K562 (cell line): ENCODE data around the gene SPATA31D4. TPM values are rescaled to one million over a fixed set of nuclear protein-coding genes. Genes with fewer than 3 reads are reported as not detected.

Experiments
- ATAC-seq: fragments of 200-7000 bp; cut with Tn5 transposase; 3 replicates; pipeline ENCODE4 v1.9.1; 2020; ENCODE audit warnings: moderate library complexity
- BruUV-seq: library from RNA; stranded (reverse); fragments of 400-500 nt; replicated peaks from 2 replicates; lab custom pipeline; 2021; lab: Mats Ljungman, UMichigan
- CTCF ChIA-PET: fragments of 300-600 bp; formaldehyde crosslinking; extraction: SDS; loops from one replicate; lab custom pipeline; 2021; ENCODE audit warnings: low intra/inter-chr PET ratio; lab: Yijun Ruan, JAX
- POLR2A ChIA-PET: fragments of 300-600, 350-650 bp; sonication (Branson Sonifier 250); formaldehyde crosslinking; extraction: SDS; loops from one replicate; lab custom pipeline; 2021; ENCODE audit warnings: antibody characterized with exemption, inconsistent platforms; lab: Yijun Ruan, JAX
- DNase-seq, 4 experiments: peaks; one replicate each; pipeline versions ENCODE4 v3.0.0 to v3.0.0-alpha.2; 2011 to 2018; ENCODE audit warnings: low spot score in 3 of 4, mixed read lengths in 3 of 4; ENCODE audit errors: extremely low read depth in 1 of 4
- FAIRE-seq: peaks from 2 replicates; lab custom pipeline; 2011; peaks lifted over from hg19 to GRCh38; lab: Jason Lieb, UNC
- H2AFZ ChIP-seq: 2 replicates; pipeline ENCODE4 v1.6.0; 2011; ENCODE audit warnings: low read depth, low read length, control low read depth, inconsistent platforms
- H3K27ac ChIP-seq: fragments of 200-600 bp; 3 replicates; pipeline ENCODE4 v1.8.0; 2011; ENCODE audit warnings: low read depth, mild to moderate bottlenecking, control low read depth, inconsistent platforms, low read length, moderate library complexity, mixed read lengths; ENCODE audit errors: extremely low read depth
- H3K27me3 ChIP-seq, 2 experiments: fragments of 300-600 bp in 1 of 2; 2 replicates in 1 of 2; 3 replicates in 1 of 2; pipeline versions ENCODE4 v1.6.0 to v1.8.0; 2011; ENCODE audit warnings: inconsistent platforms in 2 of 2, low read length in 2 of 2, mild to moderate bottlenecking in 1 of 2, mixed read lengths in 1 of 2, moderate library complexity in 1 of 2; ENCODE audit not compliant: control insufficient read depth in 2 of 2, insufficient read depth in 2 of 2
- H3K36me3 ChIP-seq: fragments of 300-600 bp; 3 replicates; pipeline ENCODE4 v1.8.0; 2011; ENCODE audit warnings: mild to moderate bottlenecking, low read length, inconsistent platforms; ENCODE audit not compliant: control insufficient read depth, insufficient read depth
- H3K4me1 ChIP-seq, 2 experiments: fragments of 200-600 bp in 1 of 2; replicated peaks in 1 of 2; 2 replicates in 1 of 2; 3 replicates in 1 of 2; pipeline versions ENCODE4 v1.5.1 to v1.8.0; 2011; ENCODE audit warnings: inconsistent platforms in 2 of 2, low read length in 2 of 2, mild to moderate bottlenecking in 1 of 2, mixed read lengths in 1 of 2, moderate library complexity in 1 of 2; ENCODE audit not compliant: control insufficient read depth in 2 of 2, insufficient read depth in 2 of 2
- H3K4me2 ChIP-seq: 2 replicates; pipeline ENCODE4 v1.6.1; 2011; ENCODE audit warnings: low read length, control low read depth, inconsistent platforms, mixed read lengths; ENCODE audit not compliant: insufficient read depth
- H3K4me3 ChIP-seq: fragments of 200-600 bp; sonication (generic), shearing (Covaris generic); 2 replicates; pipeline ENCODE4 v1.5.1; 2016; ENCODE audit warnings: control low read depth, inconsistent platforms
- H3K79me2 ChIP-seq: fragments of 200-600 bp; 3 replicates; pipeline ENCODE4 v1.8.0; 2011; ENCODE audit warnings: low read length, inconsistent platforms; ENCODE audit not compliant: control insufficient read depth, insufficient read depth
- H3K9ac ChIP-seq, 2 experiments: 2 replicates each; pipeline versions ENCODE4 v1.6.0 to v1.6.1; 2011; ENCODE audit warnings: low read depth in 2 of 2, low read length in 2 of 2, control low read depth in 1 of 2, inconsistent platforms in 1 of 2, mild to moderate bottlenecking in 1 of 2, mixed read lengths in 1 of 2; ENCODE audit not compliant: insufficient read depth in 1 of 2
- H3K9me1 ChIP-seq: one replicate; pipeline ENCODE4 v1.6.0; 2011; ENCODE audit warnings: inconsistent platforms, mild to moderate bottlenecking, low read length, moderate library complexity; ENCODE audit not compliant: control insufficient read depth, insufficient read depth
- H3K9me3 ChIP-seq: replicated peaks from 2 replicates; pipeline ENCODE4 v1.5.1; 2011; ENCODE audit warnings: low read depth, low read length, inconsistent platforms; ENCODE audit not compliant: control insufficient read depth, insufficient read depth
- H4K20me1 ChIP-seq: replicated peaks from 2 replicates; pipeline ENCODE4 v1.6.1; 2011; ENCODE audit warnings: low read length, inconsistent platforms, mixed read lengths; ENCODE audit not compliant: control insufficient read depth, insufficient read depth
- ARNT ChIP-seq, 2 experiments: fragments of 450-650 bp; IDR thresholded peaks; 2 replicates each; pipeline ENCODE4 v1.6.1; 2016; ENCODE audit warnings: mild to moderate bottlenecking in 1 of 2
- E4F1 ChIP-seq: fragments of 250-450 bp; sonication (Bioruptor Pico); IDR thresholded peaks from 2 replicates; pipeline ENCODE4 v1.5.0; 2021; ENCODE audit warnings: mild to moderate bottlenecking, borderline replicate concordance
- FOXK2 ChIP-seq, 2 experiments: fragments of 450-650 bp; IDR thresholded peaks in 1 of 2; conservative IDR thresholded peaks in 1 of 2; 2 replicates each; pipeline ENCODE4 v1.6.1; 2016; ENCODE audit warnings: low read depth in 2 of 2, mild to moderate bottlenecking in 1 of 2
- NR4A1 ChIP-seq, 2 experiments: fragments of 250-450 bp in 1 of 2; fragments of 450-650 bp in 1 of 2; sonication (Bioruptor Pico) in 1 of 2; IDR thresholded peaks; 2 replicates each; pipeline versions ENCODE4 v1.4.0 to v1.6.1; 2016 to 2020; ENCODE audit warnings: mild to moderate bottlenecking in 2 of 2, missing compliant biosample characterization in 1 of 2, missing genetic modification characterization in 1 of 2, moderate library complexity in 1 of 2
- TEAD2 ChIP-seq: fragments of 450-650 bp; IDR thresholded peaks from 2 replicates; pipeline ENCODE4 v1.6.1; 2016; ENCODE audit warnings: missing genetic modification characterization, control low read depth, missing compliant biosample characterization
- THRAP3 ChIP-seq: fragments of 450-650 bp; IDR thresholded peaks from 2 replicates; pipeline ENCODE4 v1.6.1; 2016; ENCODE audit warnings: mild to moderate bottlenecking, inconsistent platforms, borderline replicate concordance
- ZBTB2 ChIP-seq: fragments of 450-650 bp; IDR thresholded peaks from 2 replicates; pipeline ENCODE4 v1.6.1; 2016; ENCODE audit warnings: antibody characterized with exemption
- ZNF408 ChIP-seq: fragments of 250-450 bp; sonication (Bioruptor Pico); IDR thresholded peaks from 2 replicates; pipeline ENCODE4 v1.4.0; 2020; ENCODE audit warnings: low read depth, mild to moderate bottlenecking, moderate library complexity
- ZNF695 ChIP-seq: fragments of 450-650 bp; formaldehyde crosslinking; IDR thresholded peaks from 2 replicates; pipeline ENCODE4 v1.4.0; 2020; ENCODE audit warnings: mild to moderate bottlenecking, moderate library complexity
- ZNF717 ChIP-seq: fragments of 250-450 bp; sonication (Bioruptor Pico); IDR thresholded peaks from 2 replicates; pipeline ENCODE4 v1.5.0; 2021
- WGBS: fragments of 100-300 bp; shearing (Covaris generic); methylation state at CpG from one replicate; pipeline ENCODE4 v1.1.6; 2016; ENCODE audit warnings: low coverage, mixed read lengths; ENCODE audit not compliant: insufficient coverage; ENCODE audit errors: missing lambda C conversion rate; 5-methylcytosine and 5-hydroxymethylcytosine counted together
- in situ Hi-C: fragments of 300-500 bp; cut with MboI; formaldehyde crosslinking; loops from 4 replicates; pipeline ENCODE4 v1.15.0; 2018; ENCODE audit warnings: inconsistent platforms, mixed read lengths
- intact Hi-C: fragments of 100-400 bp; cut with micrococcal nuclease; formaldehyde crosslinking; loops from 2 replicates; pipeline ENCODE4 v1.14.2; 2022
- polyA plus RNA-seq, 8 experiments: library from polyadenylated mRNA; depleted of rRNA in 4 of 8; stranded (reverse) in 5 of 8; unstranded in 3 of 8; fragments of >200 nt; fragmentation: Nextera tagmentation in 2 of 8; fragmentation: Illumina TruSeq in 1 of 8; extraction: Ambion mirVana in 2 of 8; extraction: Trizol in 1 of 8; gene quantifications; 2 replicates each; pipeline versions ENCODE4 v1.2.1 to v1.2.3, GENCODE V29; 2011 to 2014; ENCODE audit warnings: inconsistent platforms in 1 of 8, missing spikeins in 1 of 8
- total RNA-seq, 7 experiments: library from RNA; depleted of rRNA in 6 of 7; stranded (reverse); fragments of >200 nt in 6 of 7; fragmentation: Illumina TruSeq in 2 of 7; extraction: Trizol in 2 of 7; gene quantifications; 2 replicates each; pipeline versions ENCODE4 v1.2.1 to v1.2.3, GENCODE V29; 2011 to 2021; ENCODE audit warnings: low replicate concordance in 1 of 7

The SPATA31D4 gene
- total and polyA plus RNA-seq, 9 of the 15 experiments (the other 6 are each of a cell fraction or from before 2014, with no cell fraction given), result not detected

GRCh38 chr9:81890104-81890503 lies 38.1 kb upstream of the SPATA31D4 start:
- DNase-seq, result no peak
- Histone ChIP-seq H3K36me3 (no peaks in the 10 kb centered on the region), H3K9me3 (no peaks in the 10 kb centered on the region), H3K9ac (no peak overlapping the region), H3K27ac (no peak overlapping the region), H4K20me1 (no peaks in the 10 kb centered on the region), H2AFZ (no peak overlapping the region), H3K4me3 (no peak overlapping the region), H3K79me2 (no peaks in the 10 kb centered on the region), H3K4me1 (no peaks in the 10 kb centered on the region), H3K4me2 (no peak overlapping the region), H3K27me3 (no peaks in the 10 kb centered on the region), H3K9me1 (no peaks in the 10 kb centered on the region)
- CTCF ChIA-PET, result no interaction called here
- intact Hi-C loops, result no loop called here
- no peak for FAIRE-seq
- in situ Hi-C loops, result no loop called here
- WGBS, result 0% methylated on average over 3 of the region's 3 CpGs
- no peak for ATAC-seq
- POLR2A ChIA-PET, result no interaction called here
- TF ChIP-seq ZNF695 (CRISPR knock-in tag) (no peak), TEAD2 (no peak), ARNT (IDR thresholded peaks at IDR 0.05) (no peak), THRAP3 (no peak), ZNF408 (CRISPR knock-in tag) (no peak), FOXK2 (conservative IDR thresholded peaks at IDR 0.05 in 1 of 2, IDR thresholded peaks at IDR 0.05 in 1 of 2; ENCODE audit: low read depth in 2 of 2) (no peak), NR4A1 (CRISPR knock-in tag; IDR thresholded peaks at IDR 0.05) (no peak), NR4A1 (tag; IDR thresholded peaks at IDR 0.05) (no peak), ZBTB2 (no peak), ZNF717 (CRISPR knock-in tag) (no peak), E4F1 (CRISPR knock-in tag) (no peak)
- no TSS peak for BruUV-seq
